Measurements from ENCODE around the gene CCSER1.

DNA sequence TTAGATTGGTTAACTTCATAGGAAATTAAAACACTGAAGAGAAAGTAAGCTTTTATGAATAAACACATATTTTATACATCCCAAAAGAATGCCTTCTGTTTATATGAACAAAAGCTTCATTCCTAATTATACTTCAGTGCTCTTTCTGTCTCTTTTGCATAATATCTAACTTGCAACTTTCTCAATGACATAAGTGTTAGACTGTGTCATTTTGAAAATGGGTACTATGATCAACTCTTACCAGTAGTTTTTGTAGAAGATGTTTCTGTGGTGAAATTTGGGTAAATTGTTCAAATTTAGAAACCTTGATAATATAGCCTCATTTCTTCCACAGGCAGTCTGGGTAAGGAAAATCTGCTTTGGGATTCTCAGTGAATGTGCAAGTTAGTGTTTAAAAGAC is 991.4 kb downstream of the CCSER1 start:
- TF ChIP-seq, protein P1, sequence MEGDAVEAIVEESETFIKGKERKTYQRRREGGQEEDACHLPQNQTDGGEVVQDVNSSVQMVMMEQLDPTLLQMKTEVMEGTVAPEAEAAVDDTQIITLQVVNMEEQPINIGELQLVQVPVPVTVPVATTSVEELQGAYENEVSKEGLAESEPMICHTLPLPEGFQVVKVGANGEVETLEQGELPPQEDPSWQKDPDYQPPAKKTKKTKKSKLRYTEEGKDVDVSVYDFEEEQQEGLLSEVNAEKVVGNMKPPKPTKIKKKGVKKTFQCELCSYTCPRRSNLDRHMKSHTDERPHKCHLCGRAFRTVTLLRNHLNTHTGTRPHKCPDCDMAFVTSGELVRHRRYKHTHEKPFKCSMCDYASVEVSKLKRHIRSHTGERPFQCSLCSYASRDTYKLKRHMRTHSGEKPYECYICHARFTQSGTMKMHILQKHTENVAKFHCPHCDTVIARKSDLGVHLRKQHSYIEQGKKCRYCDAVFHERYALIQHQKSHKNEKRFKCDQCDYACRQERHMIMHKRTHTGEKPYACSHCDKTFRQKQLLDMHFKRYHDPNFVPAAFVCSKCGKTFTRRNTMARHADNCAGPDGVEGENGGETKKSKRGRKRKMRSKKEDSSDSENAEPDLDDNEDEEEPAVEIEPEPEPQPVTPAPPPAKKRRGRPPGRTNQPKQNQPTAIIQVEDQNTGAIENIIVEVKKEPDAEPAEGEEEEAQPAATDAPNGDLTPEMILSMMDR (IDR thresholded peaks at IDR 0.05) = no peak
- no peak for TF ChIP-seq EZH2 (IDR thresholded peaks at IDR 0.05; ENCODE audit: borderline replicate concordance, insufficient read depth, low read depth, low read length, poor library complexity, severe bottlenecking)

All from B cell (primary cell).